PC-3 (cell line): Measurements from ENCODE around the gene ANKMY2.

Experiments used
- CTCF ChIP-seq: fragments of 300-600 bp; sonication (generic); conservative IDR thresholded peaks from 2 replicates; pipeline ENCODE4 v1.5.1; 2017; ENCODE audit warnings: antibody characterized with exemption, low read depth, mild to moderate bottlenecking, low read length
- EZH2 ChIP-seq: fragments of 300-600 bp; sonication (generic); IDR thresholded peaks from one replicate; pipeline ENCODE4 v1.6.1; 2017; ENCODE audit warnings: antibody characterized with exemption, mild to moderate bottlenecking, low read length; ENCODE audit not compliant: unreplicated experiment
- EZH2phosphoT487 ChIP-seq: fragments of 300-600 bp; sonication (generic); IDR thresholded peaks from 2 replicates; pipeline ENCODE4 v1.6.1; 2018; ENCODE audit warnings: mild to moderate bottlenecking, antibody characterized with exemption, low read length, borderline replicate concordance

GRCh38 chr7:16630654-16631053 lies 14.9 kb downstream of the ANKMY2 start:
- TF ChIP-seq EZH2 (no peak), CTCF (no peak), EZH2phosphoT487 (no peak)
